HepG2 (cell line): ENCODE data around the gene ATRIP. TPM values are rescaled to one million over a fixed set of nuclear protein-coding genes. Genes with fewer than 3 reads are reported as not detected.

Experiments used
- ADNP ChIP-seq: sonication (generic); formaldehyde crosslinking; IDR thresholded peaks from 2 replicates; pipeline ENCODE4 v1.4.0; 2020; ENCODE audit warnings: missing genetic modification reagents
- FOSL1 ChIP-seq: sonication (generic); formaldehyde crosslinking; IDR thresholded peaks from 2 replicates; pipeline ENCODE4 v1.9.0; 2021; ENCODE audit warnings: missing genetic modification reagents, borderline replicate concordance
- FOXJ3 ChIP-seq: sonication (generic); formaldehyde crosslinking; IDR thresholded peaks from 2 replicates; pipeline ENCODE4 v1.4.0; 2020; ENCODE audit warnings: missing genetic modification reagents, mild to moderate bottlenecking, borderline replicate concordance
- GABPB1 ChIP-seq: IDR thresholded peaks from 2 replicates; pipeline ENCODE4 v1.6.1; 2016; ENCODE audit warnings: mild to moderate bottlenecking, missing genetic modification reagents, moderate library complexity, missing compliant biosample characterization
- GFI1 ChIP-seq: sonication (generic); formaldehyde crosslinking; IDR thresholded peaks from 2 replicates; pipeline ENCODE4 v1.5.0; 2020; ENCODE audit warnings: missing genetic modification reagents, mild to moderate bottlenecking, borderline replicate concordance
- HNF4G ChIP-seq, 2 experiments: sonication (generic) in 1 of 2; formaldehyde crosslinking in 1 of 2; IDR thresholded peaks; 2 replicates each; pipeline versions ENCODE4 v1.4.0 to v1.6.1; 2011 to 2020; ENCODE audit warnings: borderline replicate concordance in 2 of 2, low read depth in 2 of 2, mild to moderate bottlenecking in 2 of 2, low read length in 1 of 2, missing genetic modification reagents in 1 of 2, moderate library complexity in 1 of 2
- HOXD1 ChIP-seq: sonication (generic); formaldehyde crosslinking; IDR thresholded peaks from 2 replicates; pipeline ENCODE4 v1.5.0; 2020; ENCODE audit warnings: missing genetic modification reagents
- KDM1A ChIP-seq: IDR thresholded peaks from 2 replicates; pipeline ENCODE4 v1.6.1; 2016; ENCODE audit warnings: missing compliant biosample characterization
- MATR3 ChIP-seq: sonication (generic); formaldehyde crosslinking; IDR thresholded peaks from 2 replicates; pipeline ENCODE4 v1.4.0; 2020; ENCODE audit warnings: missing genetic modification reagents
- MEIS1 ChIP-seq: sonication (generic); formaldehyde crosslinking; IDR thresholded peaks from 2 replicates; pipeline ENCODE4 v1.9.0; 2021; ENCODE audit warnings: mild to moderate bottlenecking, missing genetic modification reagents, moderate library complexity, borderline replicate concordance
- NFIC ChIP-seq: IDR thresholded peaks from 2 replicates; pipeline ENCODE4 v1.6.1; 2012; ENCODE audit warnings: mild to moderate bottlenecking, low read length, inconsistent platforms
- NFYC ChIP-seq: IDR thresholded peaks from 2 replicates; pipeline ENCODE4 v1.6.1; 2016; ENCODE audit warnings: missing genetic modification reagents, missing compliant biosample characterization
- POLR2A ChIP-seq, 2 experiments: IDR thresholded peaks; 2 replicates each; pipeline ENCODE4 v1.6.1; 2011; ENCODE audit warnings: low read depth in 2 of 2, low read length in 2 of 2, mild to moderate bottlenecking in 1 of 2, moderate library complexity in 1 of 2; ENCODE audit not compliant: insufficient read depth in 1 of 2
- RAD21 ChIP-seq: fragments of 450-650 bp; formaldehyde crosslinking; IDR thresholded peaks from 2 replicates; pipeline ENCODE4 v1.5.0; 2020; ENCODE audit warnings: mild to moderate bottlenecking
- RFXAP ChIP-seq: sonication (generic); formaldehyde crosslinking; IDR thresholded peaks from 2 replicates; pipeline ENCODE4 v1.4.0; 2020; ENCODE audit warnings: missing genetic modification reagents, borderline replicate concordance
- RXRB ChIP-seq: IDR thresholded peaks from 2 replicates; pipeline ENCODE4 v1.6.1; 2016; ENCODE audit warnings: borderline replicate concordance, missing genetic modification reagents, missing compliant biosample characterization
- ZBTB20 ChIP-seq: sonication (generic); formaldehyde crosslinking; IDR thresholded peaks from 2 replicates; pipeline ENCODE4 v1.8.1; 2023; ENCODE audit warnings: missing genetic modification reagents, low read depth, mild to moderate bottlenecking, borderline replicate concordance
- ZBTB7A ChIP-seq: sonication (generic); formaldehyde crosslinking; IDR thresholded peaks from 2 replicates; pipeline ENCODE4 v1.8.0; 2022; ENCODE audit warnings: mild to moderate bottlenecking, missing genetic modification reagents
- ZNF136 ChIP-seq: sonication (generic); formaldehyde crosslinking; IDR thresholded peaks from 2 replicates; pipeline ENCODE4 v1.8.1; 2022; ENCODE audit warnings: low read depth, mild to moderate bottlenecking, moderate library complexity, missing genetic modification reagents
- ZNF350 ChIP-seq: sonication (generic); formaldehyde crosslinking; IDR thresholded peaks from 2 replicates; pipeline ENCODE4 v1.4.0; 2020; ENCODE audit warnings: mild to moderate bottlenecking, low read depth, missing genetic modification reagents, borderline replicate concordance
- ZNF619 ChIP-seq: sonication (generic); formaldehyde crosslinking; IDR thresholded peaks from 2 replicates; pipeline ENCODE4 v1.4.0; 2020; ENCODE audit warnings: mild to moderate bottlenecking, missing genetic modification reagents
- ZNF792 ChIP-seq: IDR thresholded peaks from 2 replicates; pipeline ENCODE4 v1.6.1; 2016
- polyA plus RNA-seq, 8 experiments: library from polyadenylated mRNA; depleted of rRNA in 3 of 8; stranded (reverse) in 7 of 8; unstranded in 1 of 8; fragments of >200 nt; fragmentation: Illumina TruSeq in 4 of 8; extraction: Trizol in 4 of 8; gene quantifications; 2 replicates each; pipeline versions ENCODE4 v1.2.1 to v1.2.3, GENCODE V29; 2011 to 2016; ENCODE audit warnings: low read depth in 4 of 8, missing spikeins in 1 of 8, mixed read lengths in 1 of 8; ENCODE audit not compliant: insufficient read depth in 1 of 8
- total RNA-seq, 5 experiments: library from RNA; depleted of rRNA; stranded (reverse); fragments of >200 nt; fragmentation: Illumina TruSeq; extraction: Trizol; gene quantifications; 2 replicates each; pipeline ENCODE4 v1.2.3, GENCODE V29; 2016; ENCODE audit warnings: low read depth in 1 of 5
- TF ChIP-seq, protein P1 (sequence below): sonication (generic); formaldehyde crosslinking; IDR thresholded peaks from 2 replicates; pipeline ENCODE4 v1.4.0; 2020; ENCODE audit warnings: missing genetic modification reagents
- TF ChIP-seq, protein P2 (sequence below): sonication (generic); formaldehyde crosslinking; IDR thresholded peaks from 2 replicates; pipeline ENCODE4 v1.5.0; 2020; ENCODE audit warnings: missing genetic modification reagents
- TF ChIP-seq, protein P3 (sequence below): sonication (generic); formaldehyde crosslinking; conservative IDR thresholded peaks from 2 replicates; pipeline ENCODE4 v1.8.0; 2022; ENCODE audit warnings: missing genetic modification reagents

ATRIP gene
- total and polyA plus RNA-seq, 2 of the 13 experiments (the other 11 are each of a cell fraction or from before 2014, with no cell fraction given): 5.1 to 12.5 TPM

DNA sequence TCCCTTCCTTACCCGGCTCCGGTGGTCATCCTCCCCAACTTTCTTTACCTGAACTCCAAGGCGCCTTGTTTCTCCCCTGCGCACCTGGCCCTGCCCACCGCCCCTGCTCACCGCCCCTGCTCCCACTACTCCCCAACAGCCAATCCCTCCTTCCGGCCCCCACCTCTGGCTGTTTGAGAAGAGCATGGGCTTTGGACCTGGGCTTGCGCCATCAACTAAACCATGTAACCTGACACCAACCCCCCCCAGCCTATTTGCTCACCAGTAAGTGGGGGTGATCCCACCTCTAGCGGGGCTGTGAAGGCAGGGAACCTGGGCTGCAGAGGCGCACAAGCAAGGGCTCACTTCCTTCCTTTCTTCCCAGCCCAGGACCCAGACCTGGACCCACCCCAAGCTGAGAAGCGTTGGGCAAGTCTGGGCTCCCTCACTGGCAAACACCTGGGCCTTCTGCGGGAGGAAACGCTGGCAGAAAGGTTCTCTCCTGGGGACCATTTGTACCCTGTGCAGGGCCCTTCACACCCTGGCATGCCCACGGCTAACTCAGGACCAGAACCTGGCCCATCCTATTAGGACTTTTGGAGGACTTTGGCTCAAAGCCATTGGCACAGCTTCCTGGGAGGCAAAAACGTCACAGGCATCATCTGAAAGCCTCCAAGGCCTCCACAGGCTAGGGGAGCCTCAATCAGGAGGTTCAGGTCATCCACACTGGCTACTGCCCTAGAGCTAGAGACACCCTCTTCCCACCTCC, 16.4 kb upstream of the ATRIP start, which contains the start of gene PLXNB1 (continued):
- TF ChIP-seq, protein P1, sequence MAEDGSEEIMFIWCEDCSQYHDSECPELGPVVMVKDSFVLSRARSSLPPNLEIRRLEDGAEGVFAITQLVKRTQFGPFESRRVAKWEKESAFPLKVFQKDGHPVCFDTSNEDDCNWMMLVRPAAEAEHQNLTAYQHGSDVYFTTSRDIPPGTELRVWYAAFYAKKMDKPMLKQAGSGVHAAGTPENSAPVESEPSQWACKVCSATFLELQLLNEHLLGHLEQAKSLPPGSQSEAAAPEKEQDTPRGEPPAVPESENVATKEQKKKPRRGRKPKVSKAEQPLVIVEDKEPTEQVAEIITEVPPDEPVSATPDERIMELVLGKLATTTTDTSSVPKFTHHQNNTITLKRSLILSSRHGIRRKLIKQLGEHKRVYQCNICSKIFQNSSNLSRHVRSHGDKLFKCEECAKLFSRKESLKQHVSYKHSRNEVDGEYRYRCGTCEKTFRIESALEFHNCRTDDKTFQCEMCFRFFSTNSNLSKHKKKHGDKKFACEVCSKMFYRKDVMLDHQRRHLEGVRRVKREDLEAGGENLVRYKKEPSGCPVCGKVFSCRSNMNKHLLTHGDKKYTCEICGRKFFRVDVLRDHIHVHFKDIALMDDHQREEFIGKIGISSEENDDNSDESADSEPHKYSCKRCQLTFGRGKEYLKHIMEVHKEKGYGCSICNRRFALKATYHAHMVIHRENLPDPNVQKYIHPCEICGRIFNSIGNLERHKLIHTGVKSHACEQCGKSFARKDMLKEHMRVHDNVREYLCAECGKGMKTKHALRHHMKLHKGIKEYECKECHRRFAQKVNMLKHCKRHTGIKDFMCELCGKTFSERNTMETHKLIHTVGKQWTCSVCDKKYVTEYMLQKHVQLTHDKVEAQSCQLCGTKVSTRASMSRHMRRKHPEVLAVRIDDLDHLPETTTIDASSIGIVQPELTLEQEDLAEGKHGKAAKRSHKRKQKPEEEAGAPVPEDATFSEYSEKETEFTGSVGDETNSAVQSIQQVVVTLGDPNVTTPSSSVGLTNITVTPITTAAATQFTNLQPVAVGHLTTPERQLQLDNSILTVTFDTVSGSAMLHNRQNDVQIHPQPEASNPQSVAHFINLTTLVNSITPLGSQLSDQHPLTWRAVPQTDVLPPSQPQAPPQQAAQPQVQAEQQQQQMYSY (CRISPR knock-in tag): no peak; the same call in 1 of the 2 replicates
- TF ChIP-seq POLR2A (IDR thresholded peaks at IDR 0.05; ENCODE audit: insufficient read depth in 1 of 2, low read depth in 2 of 2, low read length in 2 of 2): peak in 1 of 2 experiments; percentile 51; a peak in 2 of 4 replicates
- TF ChIP-seq RFXAP: peak; percentile 86; the same call in 1 of the 2 replicates
- TF ChIP-seq RXRB (CRISPR knock-in tag): peak; percentile 91
- TF ChIP-seq NFYC (CRISPR knock-in tag): no peak; the same call in 1 of the 2 replicates
- TF ChIP-seq, protein P2, sequence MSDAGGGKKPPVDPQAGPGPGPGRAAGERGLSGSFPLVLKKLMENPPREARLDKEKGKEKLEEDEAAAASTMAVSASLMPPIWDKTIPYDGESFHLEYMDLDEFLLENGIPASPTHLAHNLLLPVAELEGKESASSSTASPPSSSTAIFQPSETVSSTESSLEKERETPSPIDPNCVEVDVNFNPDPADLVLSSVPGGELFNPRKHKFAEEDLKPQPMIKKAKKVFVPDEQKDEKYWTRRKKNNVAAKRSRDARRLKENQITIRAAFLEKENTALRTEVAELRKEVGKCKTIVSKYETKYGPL (CRISPR knock-in tag): no peak
- peak; percentile 76; the same call in 1 of the 2 replicates for TF ChIP-seq HOXD1 (CRISPR knock-in tag)
- peak; percentile 69; the same call in 1 of the 2 replicates for TF ChIP-seq ZNF619 (CRISPR knock-in tag)
- peak; percentile 97 for TF ChIP-seq ZBTB20
- peak; percentile 90 for TF ChIP-seq GABPB1 (CRISPR knock-in tag)
- TF ChIP-seq MEIS1 (CRISPR knock-in tag): peak; percentile 83
- TF ChIP-seq, protein P3, sequence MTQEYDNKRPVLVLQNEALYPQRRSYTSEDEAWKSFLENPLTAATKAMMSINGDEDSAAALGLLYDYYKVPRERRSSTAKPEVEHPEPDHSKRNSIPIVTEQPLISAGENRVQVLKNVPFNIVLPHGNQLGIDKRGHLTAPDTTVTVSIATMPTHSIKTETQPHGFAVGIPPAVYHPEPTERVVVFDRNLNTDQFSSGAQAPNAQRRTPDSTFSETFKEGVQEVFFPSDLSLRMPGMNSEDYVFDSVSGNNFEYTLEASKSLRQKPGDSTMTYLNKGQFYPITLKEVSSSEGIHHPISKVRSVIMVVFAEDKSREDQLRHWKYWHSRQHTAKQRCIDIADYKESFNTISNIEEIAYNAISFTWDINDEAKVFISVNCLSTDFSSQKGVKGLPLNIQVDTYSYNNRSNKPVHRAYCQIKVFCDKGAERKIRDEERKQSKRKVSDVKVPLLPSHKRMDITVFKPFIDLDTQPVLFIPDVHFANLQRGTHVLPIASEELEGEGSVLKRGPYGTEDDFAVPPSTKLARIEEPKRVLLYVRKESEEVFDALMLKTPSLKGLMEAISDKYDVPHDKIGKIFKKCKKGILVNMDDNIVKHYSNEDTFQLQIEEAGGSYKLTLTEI (CRISPR knock-in tag): no peak
- peak; percentile 73; the same call in 1 of the 2 replicates for TF ChIP-seq GFI1 (CRISPR knock-in tag)
- no peak for TF ChIP-seq RAD21
- TF ChIP-seq ZNF136 (CRISPR knock-in tag): peak; percentile 54; the same call in 1 of the 2 replicates
- TF ChIP-seq NFIC: no peak
- TF ChIP-seq KDM1A (CRISPR knock-in tag): no peak
- peak; percentile 97; the same call in 1 of the 2 replicates for TF ChIP-seq ZBTB7A (CRISPR knock-in tag)
- no peak for TF ChIP-seq FOSL1 (CRISPR knock-in tag)
- no peak for TF ChIP-seq ADNP (CRISPR knock-in tag)
- TF ChIP-seq ZNF792 (CRISPR knock-in tag): peak; percentile 66; the same call in 1 of the 2 replicates
- TF ChIP-seq ZNF350 (CRISPR knock-in tag): peak; percentile 98
- TF ChIP-seq HNF4G (IDR thresholded peaks at IDR 0.05; ENCODE audit: borderline replicate concordance, low read depth, low read length): peak; percentile 94
- TF ChIP-seq HNF4G (CRISPR knock-in tag; IDR thresholded peaks at IDR 0.05; ENCODE audit: borderline replicate concordance, low read depth): peak; percentile 86
- 0 out of 2 replicates have a peak, but pooled peaks have one; percentile 61 for TF ChIP-seq FOXJ3 (CRISPR knock-in tag)
- no peak for TF ChIP-seq MATR3 (CRISPR knock-in tag)
